ENCODE data around the gene ZNF850.

ZNF850 gene

GRCh38 chr19:36707134-36707533, 65.5 kb downstream of the ZNF850 start:
- DNase-seq (ENCODE audit: low read depth in 1 of 2, low spot score in 1 of 2): no peak

GRCh38 chr19:36688058-36688457, 84.5 kb downstream of the ZNF850 start:
- DNase-seq (ENCODE audit: low read depth in 1 of 2, low spot score in 1 of 2): no peak

- DNase-seq (ENCODE audit: low read depth in 1 of 2, low spot score in 1 of 2): peak; percentile 97 to 98
These were observed 85.2 kb downstream of the ZNF850 start, which contains the start of gene ZNF567 for GRCh38 chr19:36687214-36688056. Gene ZNF567 (plus strand): TSS chr19:36687612. CDS start chr19:36694868, 7,256 bp downstream.

- no peak for DNase-seq (ENCODE audit: low read depth in 1 of 2, low spot score in 1 of 2)
These were observed 86.0 kb downstream of the ZNF850 start for GRCh38 chr19:36686365-36687213.

GRCh38 chr19:36685835-36686234, 86.8 kb downstream of the ZNF850 start:
- DNase-seq (ENCODE audit: low read depth in 1 of 2, low spot score in 1 of 2): no peak

GRCh38 chr19:36679455-36679854, 93.2 kb downstream of the ZNF850 start:
- no peak for DNase-seq (ENCODE audit: low read depth in 1 of 2, low spot score in 1 of 2)

GRCh38 chr19:36674201-36674600, 98.4 kb downstream of the ZNF850 start:
- DNase-seq (ENCODE audit: low read depth in 1 of 2, low spot score in 1 of 2): no peak

- no peak for DNase-seq (ENCODE audit: low read depth in 1 of 2, low spot score in 1 of 2)
These were observed 100.2 kb downstream of the ZNF850 start for GRCh38 chr19:36672368-36672767.

- no peak for DNase-seq (ENCODE audit: low read depth in 1 of 2, low spot score in 1 of 2)
These were observed 104.0 kb downstream of the ZNF850 start for GRCh38 chr19:36668646-36669045.

- no peak for DNase-seq (ENCODE audit: low read depth in 1 of 2, low spot score in 1 of 2)
These were observed 106.8 kb downstream of the ZNF850 start for GRCh38 chr19:36665832-36666231.
